Measurements from ENCODE around the gene EFNA4.

DNA sequence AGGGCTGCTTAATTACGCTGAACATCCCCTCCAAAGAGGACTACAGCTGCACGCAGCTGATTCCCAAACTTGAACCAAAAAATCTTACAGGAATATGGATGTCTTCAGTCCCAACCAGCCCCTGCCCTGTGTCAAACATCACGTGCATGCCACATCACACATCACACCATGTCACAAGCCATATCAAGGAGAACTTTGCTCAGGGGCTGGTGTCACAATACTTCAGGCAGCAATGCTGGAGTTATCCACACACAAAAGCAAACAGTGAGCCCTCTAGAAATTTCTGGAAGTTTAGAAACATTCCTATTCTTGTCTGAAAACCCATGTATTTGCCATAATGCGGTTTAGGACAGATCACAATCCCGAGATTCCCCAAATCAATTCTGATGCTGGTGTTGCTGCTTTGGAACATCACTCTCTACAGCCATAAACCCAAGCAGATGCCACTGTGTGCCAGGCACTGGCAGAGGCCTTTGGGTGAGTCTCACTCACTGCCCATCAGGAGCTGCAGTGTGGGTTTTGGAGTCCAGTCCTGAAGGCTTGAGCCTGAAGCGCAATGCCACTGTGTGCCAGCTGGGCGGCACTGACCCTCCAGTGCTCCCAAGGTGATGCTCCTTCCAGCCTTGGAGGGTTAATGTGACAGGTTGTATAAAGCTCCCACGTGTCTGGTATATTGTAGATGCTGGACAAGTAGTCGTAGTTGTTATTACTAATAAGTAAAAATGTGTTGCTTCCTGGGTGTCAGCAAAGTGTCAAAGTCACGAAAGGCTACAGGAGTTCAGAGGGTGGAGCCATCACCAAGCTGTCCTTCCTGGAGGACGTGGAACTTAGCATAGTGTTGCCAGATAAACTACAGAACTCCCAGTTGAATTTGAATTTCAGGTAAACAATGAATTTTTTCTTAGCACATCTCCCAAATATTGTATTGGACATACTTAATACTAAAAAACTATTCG is 44.0 kb downstream of the EFNA4 start:
- TF ChIP-seq EZH2 (IDR thresholded peaks at IDR 0.05; ENCODE audit: low read depth, low read length, severe bottlenecking) (no peak), RXRA (IDR thresholded peaks at IDR 0.05; ENCODE audit: insufficient read depth, low read depth, low read length) (no peak), POLR2AphosphoS5 (IDR thresholded peaks at IDR 0.05; ENCODE audit: low read depth, low read length) (no peak), POLR2A (IDR thresholded peaks at IDR 0.05; ENCODE audit: control extremely low read depth in 1 of 2, low read depth in 2 of 2, low read length in 2 of 2) (no peak), RFX5 (IDR thresholded peaks at IDR 0.05; ENCODE audit: borderline replicate concordance, low read depth, low read length) (no peak), CEBPB (IDR thresholded peaks at IDR 0.05; ENCODE audit: low read depth, low read length) (no peak), BRCA1 (IDR thresholded peaks at IDR 0.05; ENCODE audit: low read depth, low read length) (no peak), MAFK (IDR thresholded peaks at IDR 0.05; ENCODE audit: low read depth, low read length) (no peak), KDM1A (IDR thresholded peaks at IDR 0.05; ENCODE audit: borderline replicate concordance, low read length) (no peak)
- TF ChIP-seq, protein P1, sequence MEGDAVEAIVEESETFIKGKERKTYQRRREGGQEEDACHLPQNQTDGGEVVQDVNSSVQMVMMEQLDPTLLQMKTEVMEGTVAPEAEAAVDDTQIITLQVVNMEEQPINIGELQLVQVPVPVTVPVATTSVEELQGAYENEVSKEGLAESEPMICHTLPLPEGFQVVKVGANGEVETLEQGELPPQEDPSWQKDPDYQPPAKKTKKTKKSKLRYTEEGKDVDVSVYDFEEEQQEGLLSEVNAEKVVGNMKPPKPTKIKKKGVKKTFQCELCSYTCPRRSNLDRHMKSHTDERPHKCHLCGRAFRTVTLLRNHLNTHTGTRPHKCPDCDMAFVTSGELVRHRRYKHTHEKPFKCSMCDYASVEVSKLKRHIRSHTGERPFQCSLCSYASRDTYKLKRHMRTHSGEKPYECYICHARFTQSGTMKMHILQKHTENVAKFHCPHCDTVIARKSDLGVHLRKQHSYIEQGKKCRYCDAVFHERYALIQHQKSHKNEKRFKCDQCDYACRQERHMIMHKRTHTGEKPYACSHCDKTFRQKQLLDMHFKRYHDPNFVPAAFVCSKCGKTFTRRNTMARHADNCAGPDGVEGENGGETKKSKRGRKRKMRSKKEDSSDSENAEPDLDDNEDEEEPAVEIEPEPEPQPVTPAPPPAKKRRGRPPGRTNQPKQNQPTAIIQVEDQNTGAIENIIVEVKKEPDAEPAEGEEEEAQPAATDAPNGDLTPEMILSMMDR (IDR thresholded peaks at IDR 0.05; ENCODE audit: control extremely low read depth in 1 of 3, insufficient read depth in 1 of 3, low read depth in 1 of 3, low read length in 3 of 3) = no peak; a peak in 1 of 4 replicates
- TF ChIP-seq, protein P2, sequence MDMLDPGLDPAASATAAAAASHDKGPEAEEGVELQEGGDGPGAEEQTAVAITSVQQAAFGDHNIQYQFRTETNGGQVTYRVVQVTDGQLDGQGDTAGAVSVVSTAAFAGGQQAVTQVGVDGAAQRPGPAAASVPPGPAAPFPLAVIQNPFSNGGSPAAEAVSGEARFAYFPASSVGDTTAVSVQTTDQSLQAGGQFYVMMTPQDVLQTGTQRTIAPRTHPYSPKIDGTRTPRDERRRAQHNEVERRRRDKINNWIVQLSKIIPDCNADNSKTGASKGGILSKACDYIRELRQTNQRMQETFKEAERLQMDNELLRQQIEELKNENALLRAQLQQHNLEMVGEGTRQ (IDR thresholded peaks at IDR 0.05; ENCODE audit: low read length) = no peak

Data from H1 (cell line).